NB4 (cell line): ENCODE results near the gene AIDA.

Experiments
- DNase-seq: peaks from one replicate; pipeline ENCODE4 v3.0.0; 2010; ENCODE audit warnings: low read depth
- H3K4me3 ChIP-seq: one replicate; pipeline ENCODE4 v1.5.1; 2011; ENCODE audit warnings: mild to moderate bottlenecking, low read depth, low read length, moderate library complexity
- CTCF ChIP-seq: IDR thresholded peaks from one replicate; pipeline ENCODE4 v1.5.1; 2012; ENCODE audit warnings: low read depth, low read length
- MAX ChIP-seq: IDR thresholded peaks from 2 replicates; pipeline ENCODE4 v1.6.1; 2011; ENCODE audit warnings: low read depth, low read length
- MYC ChIP-seq: IDR thresholded peaks from 2 replicates; pipeline ENCODE4 v1.6.1; 2011; ENCODE audit warnings: low read depth, low read length
- POLR2A ChIP-seq: IDR thresholded peaks from 2 replicates; pipeline ENCODE4 v1.6.1; 2011; ENCODE audit warnings: mild to moderate bottlenecking; ENCODE audit not compliant: insufficient read length; ENCODE audit errors: extremely low read depth

AIDA gene

GRCh38 chr1:222704260-222704659 lies 8.0 kb downstream of the AIDA start:
- TF ChIP-seq MAX (no peak), MYC (no peak), CTCF (no peak), POLR2A (no peak)
- H3K4me3 ChIP-seq, result no peak overlapping the region
- DNase-seq, result no peak

GRCh38 chr1:222702210-222702609 lies 10.1 kb downstream of the AIDA start:
- no peak overlapping the region for H3K4me3 ChIP-seq
- DNase-seq, result no peak
- no peak for TF ChIP-seq POLR2A

GRCh38 chr1:222697826-222698225 lies 14.5 kb downstream of the AIDA start:
- no peak overlapping the region for H3K4me3 ChIP-seq
- TF ChIP-seq POLR2A (no peak), MYC (no peak), MAX (no peak), CTCF (no peak)
- DNase-seq, result no peak

GRCh38 chr1:222697203-222697602 lies 15.1 kb downstream of the AIDA start:
- no peak overlapping the region for H3K4me3 ChIP-seq
- no peak for DNase-seq
- no peak for TF ChIP-seq POLR2A
- TF ChIP-seq CTCF, result no peak
- no peak for TF ChIP-seq MAX
- TF ChIP-seq MYC, result no peak

- H3K4me3 ChIP-seq, result no peak overlapping the region
- TF ChIP-seq MYC, result no peak
- TF ChIP-seq MAX, result no peak
- TF ChIP-seq CTCF, result no peak
- no peak for TF ChIP-seq POLR2A
- DNase-seq, result no peak
Measured at GRCh38 chr1:222696741-222697140, 15.6 kb downstream of the AIDA start.

GRCh38 chr1:222694927-222695326 lies 17.4 kb downstream of the AIDA start:
- H3K4me3 ChIP-seq, result no peak overlapping the region
- DNase-seq, result no peak
- no peak for TF ChIP-seq POLR2A
- no peak for TF ChIP-seq MYC

GRCh38 chr1:222691016-222691415 lies 21.3 kb downstream of the AIDA start:
- TF ChIP-seq MAX, result no peak
- TF ChIP-seq POLR2A, result no peak
- no peak for TF ChIP-seq CTCF
- no peak for TF ChIP-seq MYC
- no peak overlapping the region for H3K4me3 ChIP-seq
- no peak for DNase-seq
